Right lobe of liver (tissue), 4 donors: ENCODE results near the gene TAF3.

Experiments
- POLR2A ChIP-seq: fragments of 450-650 bp; IDR thresholded peaks from one replicate; pipeline ENCODE4 v1.6.1; 2017; ENCODE audit warnings: antibody characterized with exemption, mild to moderate bottlenecking
- TF ChIP-seq, protein P1 (sequence below), 4 donors: fragments of 200-600 bp in 3 of 4; fragments of 450-650 bp in 1 of 4; IDR thresholded peaks; one replicate each; pipeline versions ENCODE4 v1.5.1 to v1.8.0; 2016 to 2022; ENCODE audit warnings: antibody characterized with exemption in 4 of 4, mild to moderate bottlenecking in 2 of 4
- donor health status: DM: no; HTN: no; CAD: no.
- donor health status: DM: no; HTN: no; CAD: no.
- donor health status: DM: no; HTN: yes; CAD: no.

DNA sequence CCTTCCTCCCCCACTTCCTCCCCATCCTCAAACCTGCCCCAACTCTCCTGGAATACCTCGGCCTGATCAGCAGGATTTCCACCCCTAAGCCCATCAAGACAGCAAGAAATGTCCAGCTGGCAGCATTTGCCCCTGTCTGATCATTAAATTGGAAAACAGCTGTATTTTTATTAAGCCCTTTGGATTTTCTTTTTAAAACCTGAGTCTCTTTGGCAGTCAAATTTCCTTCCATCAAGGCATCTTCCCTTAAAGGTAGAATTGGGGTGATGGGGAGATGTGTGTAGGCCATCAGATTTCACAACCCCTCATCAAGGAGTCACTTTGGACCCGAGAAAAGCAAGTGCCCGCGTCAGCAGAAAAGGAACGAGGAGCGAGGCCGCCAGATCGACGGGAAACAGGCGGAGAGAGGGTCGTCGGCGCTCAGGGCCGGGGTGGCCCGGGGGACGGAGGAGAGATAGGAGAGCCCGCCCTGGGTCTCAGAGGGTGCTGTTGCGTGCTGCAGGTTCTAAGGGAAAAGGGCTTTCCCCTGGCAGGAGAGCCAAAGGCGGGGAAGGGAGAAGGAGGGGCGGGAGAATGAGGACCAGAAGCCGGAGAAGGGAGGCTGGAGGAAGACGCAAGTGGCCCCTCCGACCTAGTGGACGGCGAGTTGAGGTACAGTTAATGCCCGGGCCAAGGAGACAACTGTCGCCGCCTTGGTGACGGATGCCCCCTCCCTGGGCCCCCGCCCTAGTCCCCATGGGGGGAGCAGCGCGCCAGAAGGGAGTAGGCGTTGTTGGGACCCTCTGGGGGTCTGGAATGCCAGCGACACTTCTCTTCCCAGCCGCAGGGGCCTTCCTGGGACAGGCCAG lies 224.6 kb downstream of the TAF3 start:
- TF ChIP-seq, protein P1, sequence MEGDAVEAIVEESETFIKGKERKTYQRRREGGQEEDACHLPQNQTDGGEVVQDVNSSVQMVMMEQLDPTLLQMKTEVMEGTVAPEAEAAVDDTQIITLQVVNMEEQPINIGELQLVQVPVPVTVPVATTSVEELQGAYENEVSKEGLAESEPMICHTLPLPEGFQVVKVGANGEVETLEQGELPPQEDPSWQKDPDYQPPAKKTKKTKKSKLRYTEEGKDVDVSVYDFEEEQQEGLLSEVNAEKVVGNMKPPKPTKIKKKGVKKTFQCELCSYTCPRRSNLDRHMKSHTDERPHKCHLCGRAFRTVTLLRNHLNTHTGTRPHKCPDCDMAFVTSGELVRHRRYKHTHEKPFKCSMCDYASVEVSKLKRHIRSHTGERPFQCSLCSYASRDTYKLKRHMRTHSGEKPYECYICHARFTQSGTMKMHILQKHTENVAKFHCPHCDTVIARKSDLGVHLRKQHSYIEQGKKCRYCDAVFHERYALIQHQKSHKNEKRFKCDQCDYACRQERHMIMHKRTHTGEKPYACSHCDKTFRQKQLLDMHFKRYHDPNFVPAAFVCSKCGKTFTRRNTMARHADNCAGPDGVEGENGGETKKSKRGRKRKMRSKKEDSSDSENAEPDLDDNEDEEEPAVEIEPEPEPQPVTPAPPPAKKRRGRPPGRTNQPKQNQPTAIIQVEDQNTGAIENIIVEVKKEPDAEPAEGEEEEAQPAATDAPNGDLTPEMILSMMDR (IDR thresholded peaks at IDR 0.05), result no peak
- no peak for TF ChIP-seq POLR2A
